COLO829 (cell line): ENCODE results near the gene MAOA.

Experiments used
- DNase-seq: peaks from one replicate; pipeline ENCODE4 v3.0.0; 2012; ENCODE audit warnings: low spot score

MAOA gene

DNA sequence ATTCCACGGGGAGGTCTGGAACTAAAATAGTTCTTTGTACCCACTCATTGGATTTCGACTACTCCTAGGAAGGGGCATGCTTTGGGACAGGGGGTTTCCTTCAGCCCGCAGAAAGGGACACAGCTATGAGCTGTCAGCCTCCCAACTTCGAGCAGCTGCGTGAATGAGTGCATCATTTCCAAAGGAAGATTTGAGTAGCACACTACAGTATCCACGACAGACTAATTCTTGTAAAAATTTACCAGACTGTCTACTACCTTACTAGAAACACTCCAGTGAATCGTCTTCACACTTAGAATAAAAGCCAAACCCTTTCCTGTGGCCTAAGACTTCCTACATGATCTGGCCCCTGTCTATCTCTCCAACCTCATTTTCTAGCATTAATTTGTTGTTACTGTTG is 101.9 kb downstream of the MAOA start:
- DNase-seq = no peak

DNA sequence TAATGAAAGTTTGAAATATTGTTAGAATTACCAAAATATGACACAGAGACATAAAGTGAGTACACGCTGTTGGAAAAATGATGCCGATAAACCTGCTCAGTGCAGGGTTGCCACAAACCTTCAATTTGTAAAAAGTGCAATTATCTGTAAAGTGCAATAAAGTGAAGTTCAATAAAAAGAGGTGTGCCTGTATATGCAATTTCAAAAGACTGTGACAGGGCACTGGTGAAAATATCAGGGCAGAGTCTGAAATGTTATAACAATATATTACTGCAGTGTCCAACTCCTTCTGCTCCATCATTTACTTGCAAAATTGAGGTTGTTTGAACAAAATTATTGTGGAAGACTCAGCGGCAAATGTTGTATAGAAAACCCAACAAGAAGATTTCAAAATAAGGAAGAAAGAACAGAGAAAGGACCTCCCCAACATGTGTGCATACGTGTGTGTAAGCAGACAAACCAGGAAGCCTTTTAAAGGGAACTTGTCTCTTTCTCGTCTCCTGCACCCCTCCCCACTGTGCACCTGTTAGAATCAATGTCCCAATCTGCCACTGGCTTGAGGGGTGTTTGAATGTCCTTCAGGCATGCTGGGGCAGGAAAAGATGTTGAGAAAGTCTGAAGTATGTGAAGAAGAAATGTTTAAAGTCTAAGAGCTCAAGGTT is 130.0 kb downstream of the MAOA start:
- no peak for DNase-seq
